Transverse colon (tissue), 4 donors: ENCODE results near the gene NDE1.

ENCODE experiments used
- CTCF ChIP-seq, 5 experiments: fragments of 200-600 bp in 3 of 5; fragments of 450-650 bp in 2 of 5; sonication (generic) in 3 of 5; IDR thresholded peaks; 1 replicate in 2 of 5; 2 replicates in 3 of 5; pipeline ENCODE4 v1.5.1; 2016 to 2017; ENCODE audit warnings: antibody characterized with exemption in 5 of 5, inconsistent platforms in 3 of 5, mild to moderate bottlenecking in 2 of 5, moderate library complexity in 1 of 5
- EP300 ChIP-seq: sonication (generic); formaldehyde crosslinking; IDR thresholded peaks from one replicate; pipeline ENCODE4 v1.6.1; 2017; ENCODE audit warnings: antibody characterized with exemption, low read depth
- POLR2A ChIP-seq: fragments of 450-650 bp; IDR thresholded peaks from one replicate; pipeline ENCODE4 v1.6.1; 2016; ENCODE audit warnings: antibody characterized with exemption, mild to moderate bottlenecking, moderate library complexity
- POLR2AphosphoS5 ChIP-seq, 3 donors: sonication (generic); formaldehyde crosslinking; IDR thresholded peaks; one replicate each; pipeline ENCODE4 v1.6.1; 2016; ENCODE audit warnings: antibody characterized with exemption in 3 of 3

GRCh38 chr16:15770512-15770911 lies 120.5 kb downstream of the NDE1 start:
- no peak for TF ChIP-seq CTCF (IDR thresholded peaks at IDR 0.05)
- no peak for TF ChIP-seq POLR2A
- TF ChIP-seq POLR2AphosphoS5 (IDR thresholded peaks at IDR 0.05), result no peak
- no peak for TF ChIP-seq EP300
